ENCODE results near the gene MCM3AP.

Gene MCM3AP

GRCh38 chr21:46297338-46298271, 12.2 kb upstream of the MCM3AP start:
- peak; percentile 47 for DNase-seq
- H3K9me3 Mint-ChIP-seq, result peaks cover 2% of the 10 kb centered on the region
- peak overlapping the region; percentile 56 for H3K4me3 Mint-ChIP-seq
- H3K36me3 Mint-ChIP-seq, result peaks cover 23% of the 10 kb centered on the region
- peak overlapping the region; percentile 67 for H3K27ac Mint-ChIP-seq
- peaks cover 18% of the 10 kb centered on the region for H3K27me3 Mint-ChIP-seq
- CTCF ChIA-PET, result no interaction called here
- peaks cover 30% of the 10 kb centered on the region for H3K4me1 Mint-ChIP-seq

- peaks cover 18% of the 10 kb centered on the region for H3K27me3 Mint-ChIP-seq
- H3K36me3 Mint-ChIP-seq, result peaks cover 32% of the 10 kb centered on the region
- peak; percentile 80 for DNase-seq
- peaks cover 11% of the 10 kb centered on the region for H3K9me3 Mint-ChIP-seq
- peaks cover 36% of the 10 kb centered on the region for H3K4me1 Mint-ChIP-seq
- CTCF ChIA-PET, result no interaction called here
- peak overlapping the region; percentile 87 for H3K27ac Mint-ChIP-seq
- H3K4me3 Mint-ChIP-seq, result peak overlapping the region; percentile 57
Measured at GRCh38 chr21:46295996-46296752, 10.8 kb upstream of the MCM3AP start.

- CTCF ChIA-PET, result interaction anchor here (1.0 kb wide), 1 partner anchor 10 kb away, joined by 3 read pairs; the partner anchor contains the start of genes MCM3AP and YBEY
- H3K9me3 Mint-ChIP-seq, result peaks cover 11% of the 10 kb centered on the region
- H3K4me1 Mint-ChIP-seq, result peaks cover 41% of the 10 kb centered on the region
- H3K36me3 Mint-ChIP-seq, result peaks cover 26% of the 10 kb centered on the region
- H3K4me3 Mint-ChIP-seq, result no peak overlapping the region
- no peak for DNase-seq
- peak overlapping the region; percentile 49 for H3K27ac Mint-ChIP-seq
- H3K27me3 Mint-ChIP-seq, result peaks cover 18% of the 10 kb centered on the region
Measured at GRCh38 chr21:46295177-46295770, 9.9 kb upstream of the MCM3AP start.

GRCh38 chr21:46294647-46295176, 9.3 kb upstream of the MCM3AP start:
- peaks cover 11% of the 10 kb centered on the region for H3K9me3 Mint-ChIP-seq
- peaks cover 24% of the 10 kb centered on the region for H3K36me3 Mint-ChIP-seq
- CTCF ChIA-PET, result interaction anchor here (1.0 kb wide), 1 partner anchor 9 kb away, joined by 3 read pairs; the partner anchor contains the start of genes MCM3AP and YBEY
- peaks cover 18% of the 10 kb centered on the region for H3K27me3 Mint-ChIP-seq
- H3K27ac Mint-ChIP-seq, result peak overlapping the region; percentile 49
- DNase-seq, result peak; percentile 29
- H3K4me1 Mint-ChIP-seq, result peaks cover 44% of the 10 kb centered on the region
- H3K4me3 Mint-ChIP-seq, result no peak overlapping the region

- Mint-ChIP-seq H3K36me3 (peaks cover 28% of the 10 kb centered on the region), H3K4me1 (peaks cover 51% of the 10 kb centered on the region), H3K27ac (peak overlapping the region; percentile 69), H3K27me3 (peaks cover 4% of the 10 kb centered on the region), H3K9me3 (peaks cover 11% of the 10 kb centered on the region), H3K4me3 (no peak overlapping the region)
- no peak for DNase-seq
- CTCF ChIA-PET, result no interaction called here
Measured at GRCh38 chr21:46291561-46291960, 6.2 kb upstream of the MCM3AP start.

GRCh38 chr21:46289655-46290179, 4.3 kb upstream of the MCM3AP start:
- H3K27me3 Mint-ChIP-seq, result no peaks in the 10 kb centered on the region
- H3K9me3 Mint-ChIP-seq, result peaks cover 11% of the 10 kb centered on the region
- CTCF ChIA-PET, result no interaction called here
- H3K36me3 Mint-ChIP-seq, result peaks cover 33% of the 10 kb centered on the region
- H3K27ac Mint-ChIP-seq, result no peak overlapping the region
- H3K4me1 Mint-ChIP-seq, result peaks cover 42% of the 10 kb centered on the region
- H3K4me3 Mint-ChIP-seq, result no peak overlapping the region
- no peak for DNase-seq

- no peak for DNase-seq
- peaks cover 59% of the 10 kb centered on the region for H3K4me1 Mint-ChIP-seq
- CTCF ChIA-PET, result no interaction called here
- no peaks in the 10 kb centered on the region for H3K27me3 Mint-ChIP-seq
- H3K9me3 Mint-ChIP-seq, result peaks cover 10% of the 10 kb centered on the region
- H3K27ac Mint-ChIP-seq, result no peak overlapping the region
- peak overlapping the region; percentile 97 for H3K4me3 Mint-ChIP-seq
- H3K36me3 Mint-ChIP-seq, result peaks cover 48% of the 10 kb centered on the region
Measured at GRCh38 chr21:46287541-46287940, 2.1 kb upstream of the MCM3AP start.

- Mint-ChIP-seq H3K9me3 (peaks cover 4% of the 10 kb centered on the region), H3K36me3 (peaks cover 43% of the 10 kb centered on the region), H3K4me3 (peak overlapping the region; percentile 97), H3K27ac (peak overlapping the region; percentile 97), H3K27me3 (no peaks in the 10 kb centered on the region), H3K4me1 (peaks cover 62% of the 10 kb centered on the region)
- DNase-seq, result no peak
- CTCF ChIA-PET, result no interaction called here
Measured at GRCh38 chr21:46286648-46287002, 1.2 kb upstream of the MCM3AP start.

- CTCF ChIA-PET, result interaction anchor here (1.0 to 1.5 kb wide), 3 partner anchors 9 to 40 kb away, joined by 3 to 7 read pairs (median 3); a partner anchor contains a TSS
- H3K36me3 Mint-ChIP-seq, result peaks cover 40% of the 10 kb centered on the region
- peak; percentile 92 for DNase-seq
- peak within 1 kb of the TSS; percentile 97 for H3K27ac Mint-ChIP-seq
- no peaks in the 10 kb centered on the region for H3K27me3 Mint-ChIP-seq
- peaks cover 61% of the 10 kb centered on the region for H3K4me1 Mint-ChIP-seq
- no peaks in the 10 kb centered on the region for H3K9me3 Mint-ChIP-seq
- H3K4me3 Mint-ChIP-seq, result peak within 1 kb of the TSS; percentile 97
Measured at GRCh38 chr21:46285761-46286647, 593 bp upstream of the MCM3AP start, which contains the start of gene YBEY. TSS of gene YBEY (plus strand) at chr21:46286342. CDS start at chr21:46286914, 572 bp downstream.

GRCh38 chr21:46284733-46285132, 678 bp downstream of the MCM3AP start:
- Mint-ChIP-seq H3K9me3 (no peaks in the 10 kb centered on the region), H3K4me1 (peaks cover 60% of the 10 kb centered on the region), H3K4me3 (peak overlapping the region; percentile 94), H3K36me3 (peaks cover 45% of the 10 kb centered on the region), H3K27me3 (no peaks in the 10 kb centered on the region), H3K27ac (peak overlapping the region; percentile 90)
- DNase-seq, result no peak
- CTCF ChIA-PET, result interaction anchor here (1.2 to 1.5 kb wide), 3 partner anchors 24 to 141 kb away, joined by 3 to 7 read pairs (median 3); a partner anchor contains a TSS

- Mint-ChIP-seq H3K9me3 (no peaks in the 10 kb centered on the region), H3K4me3 (peak overlapping the region; percentile 49), H3K36me3 (peaks cover 49% of the 10 kb centered on the region), H3K27ac (peak overlapping the region; percentile 50), H3K4me1 (peaks cover 58% of the 10 kb centered on the region), H3K27me3 (no peaks in the 10 kb centered on the region)
- DNase-seq, result no peak
- CTCF ChIA-PET, result interaction anchor here (0.6 to 1.5 kb wide), 4 partner anchors 32 to 143 kb away, joined by 3 to 7 read pairs (median 4); a partner anchor contains a TSS
Measured at GRCh38 chr21:46284077-46284644, 1.2 kb downstream of the MCM3AP start.

- no peak overlapping the region for H3K27ac Mint-ChIP-seq
- H3K36me3 Mint-ChIP-seq, result peaks cover 55% of the 10 kb centered on the region
- H3K4me1 Mint-ChIP-seq, result no peaks in the 10 kb centered on the region
Measured at GRCh38 chr21:46274797-46275390, 10.5 kb downstream of the MCM3AP start.

More at GRCh38 chr21:46274797-46275390, 10.5 kb downstream of the MCM3AP start:
- no peak overlapping the region for H3K4me3 Mint-ChIP-seq
- no peak for DNase-seq
- CTCF ChIA-PET, result no interaction called here
- H3K27me3 Mint-ChIP-seq, result no peaks in the 10 kb centered on the region
- H3K9me3 Mint-ChIP-seq, result no peaks in the 10 kb centered on the region
